ENCODE data around the gene ALX4. TPM values are rescaled to one million over a fixed set of nuclear protein-coding genes. Genes with fewer than 3 reads are reported as not detected.

Gene ALX4
- total RNA-seq, 1 experiment from 2014 or later, result 0.16 TPM

GRCh38 chr11:44252999-44253602 lies 56.8 kb downstream of the ALX4 start:
- H3K27me3 ChIP-seq, result no peaks in the 10 kb centered on the region
- DNase-seq, result no peak
- H3K9me3 ChIP-seq, result peaks cover 22% of the 10 kb centered on the region
- no peak overlapping the region for H3K4me3 ChIP-seq
- H3K36me3 ChIP-seq, result no peaks in the 10 kb centered on the region; the same call in none of the 2 replicates

GRCh38 chr11:44250421-44250820 lies 59.5 kb downstream of the ALX4 start:
- H3K36me3 ChIP-seq, result peaks cover under 1% of the 10 kb centered on the region
- no peak overlapping the region for H3K4me3 ChIP-seq
- H3K9me3 ChIP-seq, result peaks cover 22% of the 10 kb centered on the region
- H3K27me3 ChIP-seq, result no peaks in the 10 kb centered on the region
- DNase-seq, result no peak

DNA sequence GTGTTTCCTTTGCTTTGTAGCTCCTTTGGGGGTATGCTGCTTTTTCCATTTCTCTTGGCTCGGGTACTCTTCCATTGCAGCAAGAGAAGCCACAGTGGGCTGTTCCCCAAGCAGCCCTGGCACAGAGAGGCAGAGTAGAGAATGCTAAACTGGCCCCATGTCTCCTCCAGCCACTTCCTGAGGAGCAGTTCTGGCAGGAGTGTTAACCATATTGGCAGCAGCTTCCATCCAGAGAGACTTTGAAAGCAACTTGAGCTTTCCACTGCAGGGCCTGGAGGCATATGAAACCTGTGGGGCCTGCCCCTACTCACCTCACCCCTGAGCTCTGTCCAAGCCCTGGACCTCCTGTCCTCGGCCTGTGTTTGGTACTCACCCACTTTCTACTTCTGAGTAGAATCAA lies 61.8 kb downstream of the ALX4 start:
- H3K36me3 ChIP-seq, result peaks cover 7% of the 10 kb centered on the region
- peaks cover 15% of the 10 kb centered on the region for H3K9me3 ChIP-seq
- H3K27me3 ChIP-seq, result no peaks in the 10 kb centered on the region
- DNase-seq, result peak; percentile 65
- no peak overlapping the region for H3K4me3 ChIP-seq

GRCh38 chr11:44247508-44247907 lies 62.4 kb downstream of the ALX4 start:
- no peak for DNase-seq
- H3K27me3 ChIP-seq, result no peaks in the 10 kb centered on the region
- no peak overlapping the region for H3K4me3 ChIP-seq
- peaks cover 9% of the 10 kb centered on the region for H3K9me3 ChIP-seq
- peaks cover 11% of the 10 kb centered on the region for H3K36me3 ChIP-seq

GRCh38 chr11:44246726-44247125 lies 63.2 kb downstream of the ALX4 start:
- H3K9me3 ChIP-seq, result peaks cover 6% of the 10 kb centered on the region
- no peak overlapping the region for H3K4me3 ChIP-seq
- H3K36me3 ChIP-seq, result peaks cover 16% of the 10 kb centered on the region
- DNase-seq, result no peak
- no peaks in the 10 kb centered on the region for H3K27me3 ChIP-seq

DNA sequence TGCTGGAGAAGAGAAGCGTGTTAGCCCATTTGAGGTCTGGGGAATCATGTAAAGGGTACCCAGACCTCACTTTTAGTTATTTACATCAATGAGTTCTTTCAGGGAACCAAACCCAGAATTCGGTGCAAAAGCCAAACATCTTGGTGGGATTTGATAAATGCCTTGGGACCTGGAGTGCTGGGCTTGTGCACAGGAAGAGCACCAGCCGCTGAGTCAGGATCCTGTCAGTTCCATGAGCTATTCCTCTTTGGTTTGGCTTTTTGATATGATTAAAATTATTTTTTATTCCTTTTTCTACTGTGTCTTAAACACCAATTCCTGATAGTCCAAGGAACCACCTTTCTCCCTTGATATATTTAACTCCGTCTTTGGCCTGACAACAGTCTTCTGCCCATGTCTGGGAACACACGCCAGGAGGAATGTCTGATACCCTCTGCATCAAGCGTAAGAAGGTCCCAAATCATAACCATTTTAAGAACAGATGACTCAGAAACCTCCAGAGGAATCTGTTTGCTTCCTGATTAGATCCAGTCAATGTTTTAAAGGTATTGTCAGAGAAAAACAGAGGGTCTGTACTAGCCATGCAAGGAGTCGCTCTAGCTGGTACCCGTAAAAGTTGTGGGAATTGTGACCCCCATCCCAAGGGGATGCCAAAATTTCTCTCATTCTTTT lies 65.2 kb downstream of the ALX4 start:
- no peak overlapping the region for H3K4me3 ChIP-seq
- H3K36me3 ChIP-seq, result peaks cover 16% of the 10 kb centered on the region
- no peak for DNase-seq
- no peaks in the 10 kb centered on the region for H3K9me3 ChIP-seq
- H3K27me3 ChIP-seq, result no peaks in the 10 kb centered on the region

DNA sequence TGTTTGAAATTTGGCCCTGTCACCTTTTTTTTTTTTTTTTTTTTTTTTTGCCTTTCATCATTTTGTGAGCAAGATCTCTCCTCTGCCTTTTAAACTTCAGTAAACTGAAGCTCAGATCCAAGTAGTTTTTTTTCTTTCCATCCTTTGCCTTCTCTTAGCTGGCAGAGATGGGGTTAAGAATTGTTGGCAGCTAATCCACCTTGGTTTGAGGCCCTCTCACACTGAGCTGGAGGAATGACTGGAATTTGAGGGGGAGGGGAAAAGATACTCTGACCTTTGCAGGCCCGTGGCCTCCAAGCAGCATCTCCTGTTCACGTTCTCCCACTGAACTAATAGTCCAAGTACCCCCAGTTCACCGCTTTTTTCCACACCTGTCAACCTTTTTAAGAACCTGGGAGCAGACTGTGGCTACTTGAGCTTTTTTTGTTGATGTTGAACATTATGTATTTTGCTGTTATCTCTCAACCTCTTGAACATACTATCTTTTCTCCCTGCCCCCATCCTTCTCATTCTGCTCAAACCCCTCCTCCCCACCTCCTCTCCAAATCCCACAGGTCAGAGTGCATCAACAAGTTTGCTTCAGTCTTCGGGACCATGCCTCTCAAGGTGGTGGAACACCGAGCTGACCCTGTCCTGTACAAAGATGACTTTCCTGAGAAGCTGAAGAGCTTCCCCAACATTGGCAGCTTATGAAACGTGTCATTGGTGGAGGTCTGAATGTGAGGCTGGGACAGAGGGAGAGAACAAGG lies 66.2 kb downstream of the ALX4 start:
- H3K9me3 ChIP-seq, result no peaks in the 10 kb centered on the region
- no peak for DNase-seq
- H3K4me3 ChIP-seq, result no peak overlapping the region
- peaks cover 16% of the 10 kb centered on the region for H3K36me3 ChIP-seq
- no peaks in the 10 kb centered on the region for H3K27me3 ChIP-seq

- H3K36me3 ChIP-seq, result peaks cover 16% of the 10 kb centered on the region
- DNase-seq, result no peak
- no peaks in the 10 kb centered on the region for H3K27me3 ChIP-seq
- H3K9me3 ChIP-seq, result no peaks in the 10 kb centered on the region
- no peak overlapping the region for H3K4me3 ChIP-seq
Observed at GRCh38 chr11:44243086-44243485, 66.9 kb downstream of the ALX4 start.

DNA sequence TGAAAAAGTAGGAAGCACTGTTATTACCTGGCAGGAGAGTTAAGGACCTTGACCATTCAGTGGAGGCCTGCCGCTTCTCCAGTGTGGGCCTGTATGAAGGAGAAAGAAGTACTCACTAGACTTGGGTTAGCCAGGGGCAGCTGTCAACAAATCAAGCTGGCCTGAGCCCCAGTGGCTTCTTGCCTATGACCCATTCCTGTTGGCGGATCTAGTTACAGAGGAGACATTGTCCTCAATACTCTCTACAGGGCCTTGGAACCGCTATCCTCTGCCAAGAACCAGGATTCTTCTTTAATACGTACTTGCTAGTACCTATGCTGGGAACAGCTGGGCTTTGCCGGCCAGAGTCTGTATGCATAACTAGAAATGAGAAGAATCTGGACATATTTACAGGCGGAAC lies 68.1 kb downstream of the ALX4 start:
- H3K4me3 ChIP-seq, result no peak overlapping the region
- H3K27me3 ChIP-seq, result no peaks in the 10 kb centered on the region
- DNase-seq, result no peak
- no peaks in the 10 kb centered on the region for H3K9me3 ChIP-seq
- peaks cover 16% of the 10 kb centered on the region for H3K36me3 ChIP-seq

DNA sequence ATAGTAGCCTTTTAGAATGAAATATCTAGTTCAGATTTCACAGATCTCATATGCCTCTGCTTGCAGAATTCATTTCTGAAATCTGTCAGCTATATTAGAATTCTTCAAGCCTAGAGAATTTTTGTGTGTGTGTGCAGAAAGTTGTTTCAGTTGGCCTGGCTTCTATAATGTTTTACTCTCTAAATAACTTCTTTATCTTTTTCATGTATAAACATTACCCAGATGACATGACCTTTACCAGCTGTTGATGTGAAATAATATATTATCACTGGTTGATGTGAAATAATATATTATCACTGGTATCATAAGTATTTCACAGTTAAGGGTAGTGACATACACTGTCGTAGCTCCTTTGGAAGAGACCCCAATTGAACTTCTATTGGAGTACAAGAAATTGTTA lies 72.8 kb downstream of the ALX4 start:
- Histone ChIP-seq H3K36me3 (peaks cover 10% of the 10 kb centered on the region), H3K4me3 (no peak overlapping the region), H3K9me3 (no peaks in the 10 kb centered on the region), H3K27me3 (no peaks in the 10 kb centered on the region)
- DNase-seq, result no peak

DNA sequence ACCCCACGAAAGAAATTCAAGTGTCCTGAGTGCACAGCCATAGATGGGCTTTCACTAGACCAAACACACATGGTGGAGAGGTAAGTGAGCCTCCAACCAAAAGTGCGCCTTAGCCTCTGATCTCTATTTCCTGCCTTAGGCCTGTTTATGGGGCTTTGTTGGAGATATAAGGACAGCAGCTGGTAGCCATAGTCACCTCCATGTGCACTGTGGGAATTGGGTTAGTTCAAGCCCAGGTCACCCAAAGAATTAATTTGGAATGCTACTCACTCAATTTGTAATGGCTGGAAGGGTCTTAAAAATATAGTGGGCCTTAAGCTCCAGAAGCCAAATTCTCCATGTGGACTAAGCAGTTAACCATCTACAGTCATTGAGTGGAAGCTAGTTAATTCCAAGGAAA lies 73.6 kb downstream of the ALX4 start:
- H3K27me3 ChIP-seq, result no peaks in the 10 kb centered on the region
- H3K9me3 ChIP-seq, result no peaks in the 10 kb centered on the region
- DNase-seq, result no peak
- no peak overlapping the region for H3K4me3 ChIP-seq
- peaks cover 8% of the 10 kb centered on the region for H3K36me3 ChIP-seq

GRCh38 chr11:44235765-44236201 lies 74.2 kb downstream of the ALX4 start:
- no peak for DNase-seq
- no peaks in the 10 kb centered on the region for H3K27me3 ChIP-seq
- H3K36me3 ChIP-seq, result peaks cover 8% of the 10 kb centered on the region
- no peaks in the 10 kb centered on the region for H3K9me3 ChIP-seq
- no peak overlapping the region for H3K4me3 ChIP-seq

- H3K4me3 ChIP-seq, result no peak overlapping the region
- H3K9me3 ChIP-seq, result no peaks in the 10 kb centered on the region
- no peaks in the 10 kb centered on the region for H3K27me3 ChIP-seq
- no peak for DNase-seq
- no peaks in the 10 kb centered on the region; the same call in 1 of the 2 replicates for H3K36me3 ChIP-seq
Observed at GRCh38 chr11:44229624-44230023, 80.3 kb downstream of the ALX4 start.

- H3K27me3 ChIP-seq, result no peaks in the 10 kb centered on the region
- H3K9me3 ChIP-seq, result no peaks in the 10 kb centered on the region
- H3K4me3 ChIP-seq, result no peak overlapping the region
- peak; percentile 37 for DNase-seq
- H3K36me3 ChIP-seq, result no peaks in the 10 kb centered on the region
Observed at GRCh38 chr11:44229098-44229497, 80.8 kb downstream of the ALX4 start.

- no peaks in the 10 kb centered on the region for H3K9me3 ChIP-seq
- H3K4me3 ChIP-seq, result no peak overlapping the region
- no peaks in the 10 kb centered on the region for H3K27me3 ChIP-seq
- H3K36me3 ChIP-seq, result no peaks in the 10 kb centered on the region
- DNase-seq, result no peak
Observed at GRCh38 chr11:44228379-44228778, 81.6 kb downstream of the ALX4 start.

GRCh38 chr11:44226945-44227344 lies 83.0 kb downstream of the ALX4 start:
- Histone ChIP-seq H3K9me3 (no peaks in the 10 kb centered on the region), H3K4me3 (no peak overlapping the region), H3K36me3 (no peaks in the 10 kb centered on the region), H3K27me3 (no peaks in the 10 kb centered on the region)
- DNase-seq, result no peak

GRCh38 chr11:44226490-44226889 lies 83.4 kb downstream of the ALX4 start:
- Histone ChIP-seq H3K4me3 (no peak overlapping the region), H3K27me3 (no peaks in the 10 kb centered on the region), H3K9me3 (no peaks in the 10 kb centered on the region), H3K36me3 (no peaks in the 10 kb centered on the region)
- no peak for DNase-seq

All from MG63 (cell line).